Measurements from ENCODE around the gene KRTAP4-12.
"Not testable (repeated sequence)": the region's sequence is repeated elsewhere in the genome, so short reads cannot be mapped to it uniquely, and the experiment has no call there.

KRTAP4-12 gene

GRCh38 chr17:41126412-41126811 is 2.4 kb upstream of the KRTAP4-12 start:
- DNase-seq (ENCODE audit: low read depth in 2 of 2), result no peak

- DNase-seq (ENCODE audit: low read depth in 2 of 2), result no peak
These were observed 1.1 kb upstream of the KRTAP4-12 start for GRCh38 chr17:41125064-41125463.

- DNase-seq (ENCODE audit: low read depth in 2 of 2), result not testable (repeated sequence)
These were observed 541 bp downstream of the KRTAP4-12 start for GRCh38 chr17:41123292-41123990.

- DNase-seq (ENCODE audit: low read depth in 2 of 2), result no peak
These were observed 2.2 kb downstream of the KRTAP4-12 start for GRCh38 chr17:41121742-41122141.

- DNase-seq (ENCODE audit: low read depth in 2 of 2), result not testable (repeated sequence)
These were observed 4.0 kb downstream of the KRTAP4-12 start for GRCh38 chr17:41119696-41120690.

DNA sequence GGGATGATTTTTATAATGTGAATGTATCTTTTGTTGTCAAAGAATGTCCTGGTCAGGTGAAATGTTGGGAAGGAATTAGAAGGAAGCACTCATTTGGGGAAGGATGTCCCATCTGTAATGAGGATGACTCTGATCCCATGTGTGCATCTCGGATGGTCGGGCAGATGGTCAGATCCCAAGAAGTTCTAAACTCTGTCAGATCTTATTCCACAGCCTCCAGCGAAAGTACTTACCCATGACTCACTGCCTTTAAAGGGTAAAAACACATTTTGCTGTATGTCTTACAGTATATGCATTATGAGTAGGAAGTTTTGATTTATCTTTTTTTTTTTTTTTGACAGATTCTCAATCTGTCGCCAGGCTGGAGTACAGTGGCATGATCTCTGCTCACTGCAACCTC is 5.3 kb downstream of the KRTAP4-12 start:
- no peak for DNase-seq (ENCODE audit: low read depth in 2 of 2)

DNA sequence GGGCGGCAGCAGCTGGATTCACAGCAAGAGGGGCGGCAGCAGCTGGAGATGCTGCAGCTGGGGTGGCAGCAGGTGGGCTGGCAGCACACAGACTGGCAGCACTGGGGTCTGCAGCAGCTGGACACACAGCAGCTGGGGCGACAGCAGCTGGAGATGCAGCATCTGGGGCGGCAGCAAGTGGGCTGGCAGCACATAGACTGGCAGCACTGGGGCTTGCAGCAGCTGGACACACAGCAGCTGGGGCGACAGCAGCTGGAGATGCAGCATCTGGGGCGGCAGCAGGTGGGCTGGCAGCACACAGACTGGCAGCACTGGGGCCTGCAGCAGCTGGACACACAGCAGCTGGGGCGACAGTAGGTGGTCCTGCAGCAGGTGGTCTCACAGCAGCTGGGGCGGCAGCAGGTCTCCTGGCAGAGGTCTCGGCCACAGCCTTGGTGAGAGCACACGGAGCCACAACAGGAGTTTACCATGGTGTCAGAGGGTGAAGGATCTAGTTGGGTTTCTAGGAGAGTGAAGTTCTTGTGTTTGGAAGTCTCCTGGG is 6.1 kb downstream of the KRTAP4-12 start, which contains the start of gene KRTAP4-11:
Gene KRTAP4-11, minus strand, starts transcription at position 528 of the 541 bp plus-strand sequence. Its CDS starts 58 bp downstream, at position 470.
- not testable (repeated sequence) for DNase-seq (ENCODE audit: low read depth in 2 of 2)

DNA sequence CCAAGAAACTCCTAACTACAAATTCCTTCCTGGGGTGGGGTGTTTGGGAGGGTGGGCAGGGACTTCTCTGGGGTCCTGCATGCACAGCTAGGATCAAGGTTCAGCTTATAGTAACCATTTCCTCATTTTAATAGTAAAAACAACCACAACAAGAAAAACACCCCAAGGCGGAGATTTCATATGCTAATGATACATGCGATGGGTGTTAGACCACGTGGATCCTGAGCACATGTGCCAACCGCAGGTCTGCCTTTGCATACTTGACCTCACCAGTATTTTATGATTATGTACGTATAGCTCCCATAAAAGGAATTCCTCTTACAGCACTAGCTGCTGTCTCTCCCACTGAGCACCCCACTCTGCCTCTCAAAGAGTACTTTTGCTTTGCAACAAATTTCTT is 7.7 kb downstream of the KRTAP4-12 start:
- DNase-seq (ENCODE audit: low read depth in 2 of 2), result no peak

DNA sequence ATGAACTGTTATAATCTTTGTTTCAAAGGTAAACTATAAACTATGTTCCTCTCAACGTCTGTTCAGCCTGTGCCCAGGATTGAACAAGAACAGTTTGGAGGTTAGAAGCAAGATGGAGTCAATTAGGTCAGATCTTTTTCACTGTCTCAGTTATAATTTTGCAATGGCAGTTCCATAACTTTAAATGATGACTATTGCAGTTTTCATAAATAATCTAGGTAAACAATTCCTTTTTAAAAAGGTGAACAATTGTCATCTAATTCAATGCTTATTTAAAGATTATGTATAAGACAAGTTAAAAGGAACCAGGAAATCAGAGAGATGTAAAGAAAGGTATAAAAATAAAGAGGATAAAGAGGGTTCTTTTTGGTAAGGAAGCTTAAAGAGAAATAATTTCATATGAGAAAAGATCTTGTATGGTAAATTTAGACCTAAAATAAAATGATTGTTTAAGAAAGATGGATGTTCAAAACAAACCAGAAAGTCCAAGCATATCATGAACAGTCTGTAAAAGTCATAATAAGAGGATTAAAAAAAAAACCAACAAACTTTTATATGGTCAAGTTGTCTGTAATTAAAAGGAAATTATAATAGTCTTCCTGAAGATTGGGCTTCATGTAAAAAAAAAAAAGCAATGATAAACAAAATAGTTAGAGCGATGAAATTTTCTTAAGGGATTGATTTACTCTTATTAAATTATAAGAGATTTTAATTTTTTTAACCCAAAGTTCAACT is 12.7 kb downstream of the KRTAP4-12 start:
- no peak for DNase-seq (ENCODE audit: low read depth in 2 of 2)

- DNase-seq (ENCODE audit: low read depth in 2 of 2), result not testable (repeated sequence)
These were observed 15.1 kb downstream of the KRTAP4-12 start for GRCh38 chr17:41108728-41109386.

GRCh38 chr17:41107941-41108450 is 16.0 kb downstream of the KRTAP4-12 start:
- DNase-seq (ENCODE audit: low read depth in 2 of 2), result no peak

DNA sequence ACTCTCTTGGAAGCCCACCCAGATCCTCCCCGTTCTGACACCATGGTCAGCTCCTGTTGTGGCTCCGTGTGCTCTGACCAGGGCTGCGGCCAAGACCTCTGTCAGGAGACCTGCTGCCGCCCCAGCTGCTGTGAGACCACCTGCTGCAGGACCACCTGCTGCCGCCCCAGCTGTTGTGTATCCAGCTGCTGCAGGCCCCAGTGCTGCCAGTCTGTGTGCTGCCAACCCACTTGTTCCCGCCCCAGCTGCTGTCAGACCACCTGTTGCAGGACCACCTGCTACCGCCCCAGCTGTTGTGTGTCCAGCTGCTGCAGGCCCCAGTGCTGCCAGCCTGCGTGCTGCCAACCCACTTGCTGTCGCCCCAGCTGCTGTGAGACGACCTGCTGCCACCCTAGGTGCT is 18.6 kb downstream of the KRTAP4-12 start, which contains the start of gene KRTAP4-9:
Gene KRTAP4-9, plus strand, starts transcription at position 43 of the 400 bp plus-strand sequence. Its CDS starts 0 bp downstream, at position 43.
- not testable (repeated sequence) for DNase-seq (ENCODE audit: low read depth in 2 of 2)

GRCh38 chr17:41104386-41105038 is 19.5 kb downstream of the KRTAP4-12 start:
- not testable (repeated sequence) for DNase-seq (ENCODE audit: low read depth in 2 of 2)

DNA sequence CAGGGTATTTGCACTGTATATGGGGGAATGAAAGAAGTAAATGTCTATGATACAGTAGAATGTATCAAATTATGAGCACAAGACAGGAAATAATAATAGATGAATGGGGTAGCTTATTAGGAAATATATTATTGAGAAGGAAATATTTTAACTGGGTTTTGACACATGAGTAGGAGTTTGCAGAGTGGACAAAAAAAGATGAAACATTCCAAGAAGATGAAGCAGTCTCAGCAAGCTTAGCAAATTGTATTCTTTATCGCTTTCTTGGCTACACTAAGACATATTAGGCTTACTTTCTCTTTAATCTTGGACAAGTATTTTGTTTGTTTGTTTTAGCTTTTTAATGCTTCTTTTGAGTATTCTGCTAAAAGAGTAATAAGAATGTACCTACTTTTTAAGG is 20.1 kb downstream of the KRTAP4-12 start:
- no peak for DNase-seq (ENCODE audit: low read depth in 2 of 2)

DNA sequence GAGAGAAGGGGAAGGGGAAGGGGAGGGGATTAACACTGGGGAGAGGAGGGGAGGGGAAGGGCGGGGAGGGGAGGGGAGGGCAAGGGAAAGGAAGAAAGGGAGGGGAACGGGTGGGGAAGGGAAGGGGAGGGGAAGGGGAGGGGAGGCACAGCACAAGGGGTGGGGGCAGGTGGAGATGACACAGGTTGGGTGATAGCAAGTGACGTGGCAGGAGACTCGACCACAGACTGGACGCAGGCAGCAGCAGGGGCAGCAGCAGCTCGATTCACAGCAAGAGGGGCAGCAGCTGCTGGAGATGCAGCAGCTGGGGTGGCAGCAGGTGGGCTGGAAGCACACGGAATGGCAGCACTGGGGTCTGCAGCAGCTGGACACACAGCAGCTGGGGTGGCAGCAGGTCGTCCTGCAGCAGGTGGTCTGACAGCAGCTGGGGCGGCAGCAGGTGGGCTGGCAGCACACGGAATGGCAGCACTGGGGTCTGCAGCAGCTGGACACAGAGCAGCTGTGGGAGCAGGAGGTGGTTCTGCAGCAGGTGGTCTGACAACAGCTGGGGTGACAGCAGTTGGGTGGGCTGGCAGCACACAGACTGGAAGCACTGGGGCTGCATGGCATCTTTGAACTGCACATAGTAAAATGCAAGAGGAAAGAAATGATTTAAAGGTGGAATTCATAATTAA is 22.3 kb downstream of the KRTAP4-12 start, which contains the start of gene KRTAP4-16:
Gene KRTAP4-16, minus strand, starts transcription at position 624 of the 674 bp plus-strand sequence. Its CDS starts 0 bp downstream, at position 624.
- no peak for DNase-seq (ENCODE audit: low read depth in 2 of 2)

DNA sequence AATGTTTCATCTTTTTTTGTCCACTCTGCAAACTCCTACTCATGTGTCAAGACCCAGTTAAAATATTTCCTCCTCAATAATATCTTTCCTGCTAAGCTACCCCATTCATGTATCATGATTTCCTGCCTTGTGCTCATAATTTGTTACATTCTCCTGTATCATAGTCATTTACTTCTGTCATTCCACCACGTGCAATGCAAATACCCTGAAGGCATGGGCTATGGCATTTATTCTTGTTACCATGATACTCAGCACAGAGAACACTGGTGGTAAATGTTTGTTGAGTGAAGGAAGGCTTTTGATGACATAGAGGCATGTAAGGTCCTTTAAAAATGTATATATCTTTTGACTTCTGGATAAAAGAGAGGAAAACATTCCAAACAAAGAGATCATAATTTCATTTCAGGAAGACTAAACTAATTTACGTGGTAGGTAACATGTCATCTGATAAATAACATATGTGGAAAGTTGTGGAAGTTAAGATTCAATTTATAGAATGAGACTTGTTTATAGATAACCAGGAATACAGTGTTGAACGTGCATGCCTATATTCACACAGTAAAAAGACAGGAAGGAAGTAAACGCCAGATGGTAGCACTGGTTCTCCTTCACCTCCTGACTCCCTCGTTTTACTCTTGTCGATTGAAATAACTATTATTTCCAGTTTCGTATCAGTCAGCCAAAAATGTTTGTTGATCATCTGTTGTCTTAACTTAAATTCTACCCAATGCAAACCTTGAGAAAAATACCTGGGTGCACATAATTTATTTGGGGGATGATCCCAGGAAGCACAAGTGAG is 24.1 kb downstream of the KRTAP4-12 start:
- not testable (repeated sequence) for DNase-seq (ENCODE audit: low read depth in 2 of 2)

GRCh38 chr17:41098481-41098880 is 25.5 kb downstream of the KRTAP4-12 start:
- no peak for DNase-seq (ENCODE audit: low read depth in 2 of 2)

DNA sequence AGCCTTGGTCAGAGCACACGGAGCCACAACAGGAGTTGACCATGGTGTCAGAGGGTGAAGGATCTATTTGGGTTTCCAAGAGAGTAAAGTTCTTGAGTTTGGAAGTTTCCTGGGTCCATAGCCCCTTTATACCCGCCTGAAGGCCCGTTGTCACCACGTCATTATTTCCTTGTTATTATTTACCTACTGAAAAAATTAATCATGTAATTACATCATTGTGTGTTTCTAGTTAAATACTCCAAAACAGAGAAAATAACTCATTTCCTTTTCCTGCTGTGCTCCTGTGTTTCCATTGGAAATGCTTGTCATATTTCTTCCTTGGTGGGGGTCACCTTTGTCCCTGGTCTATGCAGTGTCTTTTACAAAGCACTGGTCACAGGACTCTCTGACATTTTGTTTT is 25.9 kb downstream of the KRTAP4-12 start, which contains the start of gene KRTAP4-8:
Gene KRTAP4-8, minus strand, starts transcription at position 101 of the 400 bp plus-strand sequence. Its CDS starts 58 bp downstream, at position 43.
- DNase-seq (ENCODE audit: low read depth in 2 of 2), result no peak
